Kidney glomerular epithelial cell (primary cell): ENCODE results near the gene CCDC86.
A peak's percentile ranks its signal among the peaks of the same experiment; 100 is the strongest.
"Not testable (repeated sequence)": the region's sequence is repeated elsewhere in the genome, so short reads cannot be mapped to it uniquely, and the experiment has no call there.

ENCODE experiments used
- DNase-seq: peaks from one replicate; lab custom pipeline; 2025; lab: John Stamatoyannopoulos, UW

The CCDC86 gene

GRCh38 chr11:60841797-60842667 lies at the start of gene CCDC86:
Gene CCDC86, plus strand, starts transcription at chr11:60842113. Its CDS starts 12 bp downstream, at chr11:60842125.
- DNase-seq: peak; percentile 87

GRCh38 chr11:60792521-60792920 lies 49.4 kb upstream of the CCDC86 start:
- no peak for DNase-seq

GRCh38 chr11:60795291-60795690 lies 46.6 kb upstream of the CCDC86 start:
- no peak for DNase-seq

- no peak for DNase-seq
Observed at GRCh38 chr11:60797846-60798630, 43.9 kb upstream of the CCDC86 start.

- no peak for DNase-seq
Observed at GRCh38 chr11:60798631-60799030, 43.3 kb upstream of the CCDC86 start.

GRCh38 chr11:60801194-60801593 lies 40.7 kb upstream of the CCDC86 start:
- DNase-seq: no peak

GRCh38 chr11:60803273-60803936 lies 38.5 kb upstream of the CCDC86 start:
- DNase-seq: no peak

GRCh38 chr11:60809249-60809648 lies 32.7 kb upstream of the CCDC86 start:
- DNase-seq: no peak

- DNase-seq: no peak
Observed at GRCh38 chr11:60809691-60810090, 32.2 kb upstream of the CCDC86 start.

GRCh38 chr11:60810151-60810550 lies 31.8 kb upstream of the CCDC86 start:
- no peak for DNase-seq

- DNase-seq: no peak
Observed at GRCh38 chr11:60810569-60810968, 31.3 kb upstream of the CCDC86 start.

- DNase-seq: no peak
Observed at GRCh38 chr11:60813324-60813723, 28.6 kb upstream of the CCDC86 start.

GRCh38 chr11:60814112-60814511 lies 27.8 kb upstream of the CCDC86 start:
- no peak for DNase-seq

- no peak for DNase-seq
Observed at GRCh38 chr11:60816590-60817157, 25.2 kb upstream of the CCDC86 start.

GRCh38 chr11:60818057-60818456 lies 23.9 kb upstream of the CCDC86 start:
- no peak for DNase-seq

GRCh38 chr11:60821827-60822599 lies 19.9 kb upstream of the CCDC86 start:
- no peak for DNase-seq

GRCh38 chr11:60823745-60824306 lies 18.1 kb upstream of the CCDC86 start:
- DNase-seq: not testable (repeated sequence)

GRCh38 chr11:60825118-60825517 lies 16.8 kb upstream of the CCDC86 start:
- DNase-seq: no peak

GRCh38 chr11:60825790-60826189 lies 16.1 kb upstream of the CCDC86 start:
- DNase-seq: no peak

- no peak for DNase-seq
Observed at GRCh38 chr11:60830478-60831142, 11.3 kb upstream of the CCDC86 start.

GRCh38 chr11:60831143-60831500 lies 10.8 kb upstream of the CCDC86 start:
- DNase-seq: peak; percentile 78
